MV-4-11 (cell line): ENCODE data around the gene PTEN.

ENCODE experiments used
- DNase-seq: peaks from one replicate; lab custom pipeline; 2025; lab: John Stamatoyannopoulos, UW

Gene PTEN

GRCh38 chr10:87920538-87920937, 57.1 kb downstream of the PTEN start:
- no peak for DNase-seq

GRCh38 chr10:87921931-87922688, 58.7 kb downstream of the PTEN start:
- DNase-seq = peak; percentile 23

- no peak for DNase-seq
Observed at GRCh38 chr10:87923233-87923632, 59.8 kb downstream of the PTEN start.

- DNase-seq = no peak
Observed at GRCh38 chr10:87925570-87925969, 62.1 kb downstream of the PTEN start.

- DNase-seq = no peak
Observed at GRCh38 chr10:87927091-87927490, 63.7 kb downstream of the PTEN start.

- DNase-seq = peak; percentile 25
Observed at GRCh38 chr10:87928996-87929395, 65.6 kb downstream of the PTEN start.

GRCh38 chr10:87930141-87930540, 66.7 kb downstream of the PTEN start:
- DNase-seq = no peak

- DNase-seq = peak; percentile 24
Observed at GRCh38 chr10:87930934-87931835, 67.8 kb downstream of the PTEN start.

GRCh38 chr10:87931836-87932230, 68.4 kb downstream of the PTEN start:
- DNase-seq = no peak

- no peak for DNase-seq
Observed at GRCh38 chr10:87935290-87936141, 72.1 kb downstream of the PTEN start.

- no peak for DNase-seq
Observed at GRCh38 chr10:87940210-87940609, 76.8 kb downstream of the PTEN start.

- no peak for DNase-seq
Observed at GRCh38 chr10:87942884-87943527, 79.6 kb downstream of the PTEN start.

- DNase-seq = no peak
Observed at GRCh38 chr10:87945984-87946383, 82.6 kb downstream of the PTEN start.

- DNase-seq = no peak
Observed at GRCh38 chr10:87952612-87953011, 89.2 kb downstream of the PTEN start.

- DNase-seq = no peak
Observed at GRCh38 chr10:87956055-87956454, 92.6 kb downstream of the PTEN start.

GRCh38 chr10:87957702-87958101, 94.3 kb downstream of the PTEN start:
- no peak for DNase-seq

GRCh38 chr10:87960230-87960629, 96.8 kb downstream of the PTEN start:
- no peak for DNase-seq

GRCh38 chr10:87961314-87961713, 97.9 kb downstream of the PTEN start:
- DNase-seq = no peak

GRCh38 chr10:87966459-87966858, 103.0 kb downstream of the PTEN start:
- DNase-seq = no peak

- DNase-seq = no peak
Observed at GRCh38 chr10:87973635-87974034, 110.2 kb downstream of the PTEN start.

GRCh38 chr10:87974130-87974529, 110.7 kb downstream of the PTEN start:
- no peak for DNase-seq

GRCh38 chr10:87974769-87975168, 111.3 kb downstream of the PTEN start:
- no peak for DNase-seq
